Parathyroid adenoma (tissue), 2 donors: ENCODE results near the gene GNB1L.

ENCODE experiments used
- H2AFZ ChIP-seq: fragments of 300-600 bp; sonication (generic); one replicate; pipeline ENCODE4 v1.7.0; 2017; ENCODE audit warnings: antibody characterized with exemption, mild to moderate bottlenecking
- H3K27ac ChIP-seq: fragments of 300-600 bp; sonication (generic); one replicate; pipeline ENCODE4 v1.7.0; 2017
- H3K27me3 ChIP-seq: fragments of 300-600 bp; sonication (generic); one replicate; pipeline ENCODE4 v1.7.0; 2017; ENCODE audit warnings: low read length; ENCODE audit not compliant: control insufficient read depth, insufficient read depth
- H3K36me3 ChIP-seq: fragments of 300-600 bp; sonication (generic); one replicate; pipeline ENCODE4 v1.7.0; 2017; ENCODE audit warnings: low read length; ENCODE audit not compliant: control insufficient read depth, insufficient read depth
- H3K4me1 ChIP-seq: fragments of 300-600 bp; sonication (generic); one replicate; pipeline ENCODE4 v1.7.0; 2017; ENCODE audit warnings: control low read depth
- H3K4me2 ChIP-seq: fragments of 300-600 bp; sonication (generic); one replicate; pipeline ENCODE4 v1.7.0; 2017; ENCODE audit warnings: low read length
- H3K4me3 ChIP-seq: fragments of 300-600 bp; sonication (generic); one replicate; pipeline ENCODE4 v1.7.0; 2017; ENCODE audit warnings: low read depth, low read length
- H3K79me2 ChIP-seq: fragments of 300-600 bp; sonication (generic); one replicate; pipeline ENCODE4 v1.7.0; 2017; ENCODE audit warnings: control low read depth
- H3K9ac ChIP-seq: fragments of 300-600 bp; sonication (generic); one replicate; pipeline ENCODE4 v1.7.0; 2017; ENCODE audit warnings: mild to moderate bottlenecking
- H3K9me3 ChIP-seq: fragments of 300-600 bp; sonication (generic); one replicate; pipeline ENCODE4 v1.7.0; 2017; ENCODE audit warnings: low read length; ENCODE audit not compliant: control insufficient read depth
- CTCF ChIP-seq: fragments of 300-600 bp; sonication (generic); IDR thresholded peaks from one replicate; pipeline ENCODE4 v1.7.0; 2017; ENCODE audit warnings: antibody characterized with exemption, mild to moderate bottlenecking
- donor health status: primary hyperparathyroidism.

GNB1L gene

GRCh38 chr22:19763458-19764298 lies 91.0 kb downstream of the GNB1L start:
- Histone ChIP-seq H3K4me1 (no peaks in the 10 kb centered on the region), H3K27ac (no peak overlapping the region), H3K36me3 (no peaks in the 10 kb centered on the region), H2AFZ (no peak overlapping the region), H3K27me3 (no peaks in the 10 kb centered on the region), H3K4me3 (no peak overlapping the region), H3K9ac (no peak overlapping the region), H3K4me2 (peak overlapping the region; percentile 87), H3K9me3 (no peaks in the 10 kb centered on the region), H3K79me2 (no peaks in the 10 kb centered on the region)
- TF ChIP-seq CTCF: no peak

- Histone ChIP-seq H3K79me2 (no peaks in the 10 kb centered on the region), H3K9me3 (no peaks in the 10 kb centered on the region), H2AFZ (no peak overlapping the region), H3K4me3 (peak overlapping the region; percentile 62), H3K36me3 (no peaks in the 10 kb centered on the region), H3K9ac (peak overlapping the region; percentile 28), H3K4me1 (no peaks in the 10 kb centered on the region), H3K27me3 (no peaks in the 10 kb centered on the region), H3K27ac (no peak overlapping the region), H3K4me2 (peak overlapping the region; percentile 87)
- no peak for TF ChIP-seq CTCF
Observed at GRCh38 chr22:19762568-19763457, 91.9 kb downstream of the GNB1L start.

- TF ChIP-seq CTCF: no peak
- H2AFZ ChIP-seq: peak overlapping the region; percentile 41
- H3K9me3 ChIP-seq: no peaks in the 10 kb centered on the region
- H3K4me1 ChIP-seq: no peaks in the 10 kb centered on the region
- peak overlapping the region; percentile 87 for H3K4me2 ChIP-seq
- no peaks in the 10 kb centered on the region for H3K79me2 ChIP-seq
- H3K27me3 ChIP-seq: no peaks in the 10 kb centered on the region
- peak overlapping the region; percentile 28 for H3K9ac ChIP-seq
- no peaks in the 10 kb centered on the region for H3K36me3 ChIP-seq
- H3K4me3 ChIP-seq: peak overlapping the region; percentile 62
- H3K27ac ChIP-seq: peak overlapping the region; percentile 59
Observed at GRCh38 chr22:19761725-19762567, 92.7 kb downstream of the GNB1L start.

- peak overlapping the region; percentile 87 for H3K4me2 ChIP-seq
- H3K36me3 ChIP-seq: no peaks in the 10 kb centered on the region
- peak overlapping the region; percentile 41 for H2AFZ ChIP-seq
- no peak overlapping the region for H3K9ac ChIP-seq
- H3K27me3 ChIP-seq: no peaks in the 10 kb centered on the region
- no peaks in the 10 kb centered on the region for H3K4me1 ChIP-seq
- peak overlapping the region; percentile 62 for H3K4me3 ChIP-seq
- no peaks in the 10 kb centered on the region for H3K9me3 ChIP-seq
- H3K27ac ChIP-seq: peak overlapping the region; percentile 59
- TF ChIP-seq CTCF: no peak
- no peaks in the 10 kb centered on the region for H3K79me2 ChIP-seq
Observed at GRCh38 chr22:19760951-19761724, 93.5 kb downstream of the GNB1L start.
